ENCODE data around the gene SCART1. TPM values are rescaled to one million over a fixed set of nuclear protein-coding genes. Genes with fewer than 3 reads are reported as not detected.
"Not testable (repeated sequence)": the region's sequence is repeated elsewhere in the genome, so short reads cannot be mapped to it uniquely, and the experiment has no call there.

SCART1 gene
- total RNA-seq, 1 donor from 2014 or later: 1.5 TPM

- TF ChIP-seq POLR2A (IDR thresholded peaks at IDR 0.05) (no peak), POLR2AphosphoS5 (IDR thresholded peaks at IDR 0.05; ENCODE audit: insufficient read depth in 1 of 2, low read depth in 1 of 2) (no peak), CTCF (IDR thresholded peaks at IDR 0.05) (no peak)
- no peaks in the 10 kb centered on the region for H3K4me1 ChIP-seq
- H3K36me3 ChIP-seq: no peaks in the 10 kb centered on the region
- H3K4me3 ChIP-seq: no peak overlapping the region
- no peak overlapping the region for H3K27ac ChIP-seq
- intact Hi-C loops (cut with DNase I): no loop called here
- H3K9me3 ChIP-seq: no peaks in the 10 kb centered on the region
- H3K27me3 ChIP-seq: no peaks in the 10 kb centered on the region
- DNase-seq (ENCODE audit: extremely low spot score in 2 of 2): no peak
Observed at GRCh38 chr10:133509700-133510099, 56.0 kb downstream of the SCART1 start.

GRCh38 chr10:133511408-133511807, 57.7 kb downstream of the SCART1 start:
- no peaks in the 10 kb centered on the region for H3K27me3 ChIP-seq
- no peaks in the 10 kb centered on the region for H3K4me1 ChIP-seq
- no peak overlapping the region for H3K4me3 ChIP-seq
- H3K36me3 ChIP-seq: no peaks in the 10 kb centered on the region
- intact Hi-C loops (cut with DNase I): no loop called here
- DNase-seq (ENCODE audit: extremely low spot score in 2 of 2): no peak
- no peaks in the 10 kb centered on the region for H3K9me3 ChIP-seq
- TF ChIP-seq POLR2A (IDR thresholded peaks at IDR 0.05): no peak
- TF ChIP-seq CTCF (IDR thresholded peaks at IDR 0.05): no peak
- TF ChIP-seq POLR2AphosphoS5 (IDR thresholded peaks at IDR 0.05; ENCODE audit: insufficient read depth in 1 of 2, low read depth in 1 of 2): no peak
- H3K27ac ChIP-seq: no peak overlapping the region

- Histone ChIP-seq H3K27ac (no peak overlapping the region), H3K4me1 (no peaks in the 10 kb centered on the region), H3K27me3 (no peaks in the 10 kb centered on the region), H3K4me3 (no peak overlapping the region), H3K36me3 (no peaks in the 10 kb centered on the region), H3K9me3 (no peaks in the 10 kb centered on the region)
- TF ChIP-seq POLR2AphosphoS5 (IDR thresholded peaks at IDR 0.05; ENCODE audit: insufficient read depth in 1 of 2, low read depth in 1 of 2) (no peak), CTCF (IDR thresholded peaks at IDR 0.05) (no peak), POLR2A (IDR thresholded peaks at IDR 0.05) (no peak)
- no peak for DNase-seq (ENCODE audit: extremely low spot score in 2 of 2)
- intact Hi-C loops (cut with DNase I): no loop called here
Observed at GRCh38 chr10:133511907-133512528, 58.3 kb downstream of the SCART1 start.

GRCh38 chr10:133515471-133515870, 61.7 kb downstream of the SCART1 start:
- Histone ChIP-seq H3K27me3 (no peaks in the 10 kb centered on the region), H3K4me1 (peaks cover 8% of the 10 kb centered on the region), H3K27ac (no peak overlapping the region), H3K4me3 (no peak overlapping the region), H3K36me3 (no peaks in the 10 kb centered on the region), H3K9me3 (no peaks in the 10 kb centered on the region)
- intact Hi-C loops (cut with DNase I): no loop called here
- no peak for DNase-seq (ENCODE audit: extremely low spot score in 2 of 2)
- TF ChIP-seq POLR2A (IDR thresholded peaks at IDR 0.05) (no peak), CTCF (IDR thresholded peaks at IDR 0.05) (no peak), POLR2AphosphoS5 (IDR thresholded peaks at IDR 0.05; ENCODE audit: insufficient read depth in 1 of 2, low read depth in 1 of 2) (no peak)

GRCh38 chr10:133516057-133516456, 62.3 kb downstream of the SCART1 start:
- Histone ChIP-seq H3K9me3 (no peaks in the 10 kb centered on the region), H3K36me3 (no peaks in the 10 kb centered on the region), H3K4me1 (peaks cover 8% of the 10 kb centered on the region), H3K4me3 (no peak overlapping the region), H3K27me3 (no peaks in the 10 kb centered on the region), H3K27ac (no peak overlapping the region)
- no peak for DNase-seq (ENCODE audit: extremely low spot score in 2 of 2)
- intact Hi-C loops (cut with DNase I): no loop called here
- TF ChIP-seq POLR2A (IDR thresholded peaks at IDR 0.05): no peak
- no peak for TF ChIP-seq CTCF (IDR thresholded peaks at IDR 0.05)
- no peak for TF ChIP-seq POLR2AphosphoS5 (IDR thresholded peaks at IDR 0.05; ENCODE audit: insufficient read depth in 1 of 2, low read depth in 1 of 2)

- DNase-seq (ENCODE audit: extremely low spot score in 2 of 2); H3K4me3 ChIP-seq; intact Hi-C loops (cut with DNase I); H3K27ac ChIP-seq; H3K9me3 ChIP-seq; H3K4me1 ChIP-seq; H3K36me3 ChIP-seq; H3K27me3 ChIP-seq: not testable (repeated sequence)
Observed at GRCh38 chr10:133518517-133518916, 64.8 kb downstream of the SCART1 start.

Measured in vagina (tissue), 2 donors.